Endothelial cell of umbilical vein (primary cell): ENCODE results near the gene BTBD2. TPM values are rescaled to one million over a fixed set of nuclear protein-coding genes. Genes with fewer than 3 reads are reported as not detected.

Source experiments
- BruUV-seq: library from RNA; stranded (reverse); fragments of 400-500 nt; replicated peaks from 2 replicates; lab custom pipeline; 2021; lab: Mats Ljungman, UMichigan
- CTCF ChIA-PET: fragments of 300-600, 350-600 bp; sonication (Branson Sonifier 250); formaldehyde crosslinking; loops from one replicate; lab custom pipeline; 2021; ENCODE audit warnings: antibody characterized with exemption, inconsistent platforms; lab: Charles Lee
- POLR2A ChIA-PET: fragments of 300-600, 350-600 bp; sonication (Branson Sonifier 250); formaldehyde crosslinking; loops from one replicate; lab custom pipeline; 2021; ENCODE audit warnings: antibody characterized with exemption, inconsistent platforms; lab: Charles Lee
- DNase-seq: peaks from one replicate; pipeline ENCODE4 v3.0.0-alpha.2; 2011; ENCODE audit warnings: low read depth, low spot score
- FAIRE-seq: peaks from 2 replicates; lab custom pipeline; 2011; peaks lifted over from hg19 to GRCh38; lab: Jason Lieb, UNC
- H2AFZ ChIP-seq: 2 replicates; pipeline ENCODE4 v1.6.0; 2012; ENCODE audit warnings: low read depth, low read length, control low read depth, inconsistent platforms
- H3K27ac ChIP-seq: 2 replicates; pipeline ENCODE4 v1.5.1; 2011; ENCODE audit warnings: low read depth, mild to moderate bottlenecking, control low read depth, low read length, moderate library complexity; ENCODE audit not compliant: insufficient read depth
- H3K27me3 ChIP-seq, 2 experiments: 2 replicates each; pipeline versions ENCODE4 v1.6.0 to v1.6.1; 2011; ENCODE audit warnings: low read length in 2 of 2, mixed read lengths in 1 of 2; ENCODE audit not compliant: control insufficient read depth in 2 of 2, insufficient read depth in 2 of 2
- H3K36me3 ChIP-seq, 2 experiments: 2 replicates in 1 of 2; 3 replicates in 1 of 2; pipeline ENCODE4 v1.5.1; 2011; ENCODE audit warnings: low read length in 2 of 2, mild to moderate bottlenecking in 1 of 2, moderate library complexity in 1 of 2; ENCODE audit not compliant: control insufficient read depth in 2 of 2, insufficient read depth in 2 of 2; ENCODE audit errors: extremely low read depth in 1 of 2
- H3K4me1 ChIP-seq: 3 replicates; pipeline ENCODE4 v1.5.1; 2011; ENCODE audit warnings: mild to moderate bottlenecking, low read length; ENCODE audit not compliant: control insufficient read depth, insufficient read depth; ENCODE audit errors: extremely low read depth
- H3K4me2 ChIP-seq: 2 replicates; pipeline ENCODE4 v1.6.1; 2011; ENCODE audit warnings: low read length, control low read depth, mixed read lengths; ENCODE audit not compliant: insufficient read depth
- H3K4me3 ChIP-seq, 3 experiments: fragments of 200-600 bp in 1 of 3; sonication (generic), shearing (Covaris generic) in 1 of 3; replicated peaks in 1 of 3; 2 replicates each; pipeline ENCODE4 v1.5.1; 2011 to 2016; ENCODE audit warnings: control low read depth in 3 of 3, low read length in 3 of 3, mild to moderate bottlenecking in 2 of 3, inconsistent platforms in 1 of 3, low read depth in 1 of 3, moderate library complexity in 1 of 3; ENCODE audit not compliant: insufficient read depth in 1 of 3
- H3K79me2 ChIP-seq: 2 replicates; pipeline ENCODE4 v1.6.0; 2012; ENCODE audit warnings: low read length, inconsistent platforms; ENCODE audit not compliant: control insufficient read depth, insufficient read depth
- H3K9ac ChIP-seq: replicated peaks from 2 replicates; pipeline ENCODE3; 2011; ENCODE audit warnings: low read length, control low read depth; ENCODE audit not compliant: insufficient read depth; ENCODE audit errors: extremely low read depth
- H3K9me1 ChIP-seq: replicated peaks from 3 replicates; pipeline ENCODE4 v1.6.0; 2011; ENCODE audit warnings: mild to moderate bottlenecking, low read length; ENCODE audit not compliant: control insufficient read depth, insufficient read depth; ENCODE audit errors: extremely low read depth
- H3K9me3 ChIP-seq: replicated peaks from 2 replicates; pipeline ENCODE4 v1.5.1; 2012; ENCODE audit warnings: low read length, inconsistent platforms; ENCODE audit not compliant: control insufficient read depth, insufficient read depth
- H4K20me1 ChIP-seq: replicated peaks from 2 replicates; pipeline ENCODE3; 2011; ENCODE audit warnings: mild to moderate bottlenecking, low read length; ENCODE audit not compliant: control insufficient read depth, insufficient read depth; ENCODE audit errors: extremely low read depth
- CTCF ChIP-seq, 2 donors: IDR thresholded peaks; 1 replicate in 1 of 2; 2 replicates in 1 of 2; pipeline ENCODE4 v1.5.1; 2011; ENCODE audit warnings: low read length in 2 of 2, mild to moderate bottlenecking in 2 of 2, moderate library complexity in 2 of 2, control low read depth in 1 of 2, inconsistent platforms in 1 of 2, low read depth in 1 of 2; ENCODE audit not compliant: insufficient read depth in 1 of 2; ENCODE audit errors: extremely low read depth in 1 of 2
- EZH2 ChIP-seq: IDR thresholded peaks from 2 replicates; pipeline ENCODE4 v1.6.1; 2012; ENCODE audit warnings: borderline replicate concordance, low read depth, mild to moderate bottlenecking, moderate library complexity, low read length, inconsistent platforms; ENCODE audit not compliant: severe bottlenecking
- FOS ChIP-seq: IDR thresholded peaks from 2 replicates; pipeline ENCODE4 v1.6.1; 2011; ENCODE audit warnings: mild to moderate bottlenecking, low read length, moderate library complexity, borderline replicate concordance; ENCODE audit not compliant: insufficient read depth
- GATA2 ChIP-seq: IDR thresholded peaks from 2 replicates; pipeline ENCODE4 v1.7.0; 2011; ENCODE audit warnings: low read depth, mild to moderate bottlenecking, moderate library complexity, mixed read lengths, low read length; ENCODE audit not compliant: insufficient read length, insufficient read depth
- JUN ChIP-seq: IDR thresholded peaks from 2 replicates; pipeline ENCODE4 v1.6.1; 2011; ENCODE audit warnings: borderline replicate concordance, low read depth; ENCODE audit not compliant: insufficient read length, insufficient read depth
- MYC ChIP-seq: IDR thresholded peaks from one replicate; pipeline ENCODE4 v1.6.1; 2011; ENCODE audit warnings: mild to moderate bottlenecking, low read depth, low read length
- POLR2A ChIP-seq: IDR thresholded peaks from 2 replicates; pipeline ENCODE4 v1.6.1; 2012; ENCODE audit warnings: low read depth, mild to moderate bottlenecking, control low read depth, low read length
- POLR2AphosphoS5 ChIP-seq: IDR thresholded peaks from 2 replicates; pipeline ENCODE4 v1.6.1; 2012; ENCODE audit warnings: low read depth, mild to moderate bottlenecking, control low read depth, low read length, moderate library complexity; ENCODE audit not compliant: insufficient read depth
- dilution Hi-C: fragments of 300-500 bp; cut with MboI; formaldehyde crosslinking; loops from one replicate; pipeline ENCODE4 v1.15.0; 2019; ENCODE audit warnings: low sequenced_read_pairs; ENCODE audit not compliant: extremely low pct_ligation_motif_present
- intact Hi-C: fragments of 100-400 bp; cut with micrococcal nuclease; formaldehyde crosslinking; loops from one replicate; pipeline ENCODE4 v1.10.0; 2022
- polyA plus RNA-seq, 4 experiments: library from polyadenylated mRNA; depleted of rRNA in 3 of 4; stranded (reverse) in 3 of 4; unstranded in 1 of 4; fragments of >200 nt; gene quantifications; 2 replicates each; pipeline versions ENCODE4 v1.2.1 to v1.2.3, GENCODE V29; 2011 to 2012; ENCODE audit warnings: missing spikeins in 1 of 4
- total RNA-seq: library from RNA; stranded (reverse); gene quantifications from 2 replicates; pipeline ENCODE4 v1.2.3, GENCODE V29; 2021
- TF ChIP-seq, protein P1 (sequence below): IDR thresholded peaks from 2 replicates; pipeline ENCODE4 v1.6.1; 2011; ENCODE audit not compliant: insufficient read depth, insufficient read length

The BTBD2 gene
- total and polyA plus RNA-seq, 2 donors (not counting 3 experiments of a cell fraction or from before 2014, with no cell fraction given), result 59.2 to 78.2 TPM

GRCh38 chr19:2062389-2062729 lies 46.8 kb upstream of the BTBD2 start:
- no TSS peak for BruUV-seq
- Histone ChIP-seq H4K20me1 (no peaks in the 10 kb centered on the region), H3K27me3 (no peaks in the 10 kb centered on the region), H2AFZ (no peak overlapping the region), H3K79me2 (no peaks in the 10 kb centered on the region), H3K9ac (no peak overlapping the region), H3K4me2 (peak overlapping the region; percentile 82), H3K36me3 (no peaks in the 10 kb centered on the region), H3K4me1 (peaks cover 25% of the 10 kb centered on the region), H3K9me3 (no peaks in the 10 kb centered on the region), H3K27ac (no peak overlapping the region), H3K9me1 (no peaks in the 10 kb centered on the region), H3K4me3 (no peak overlapping the region)
- FAIRE-seq (no peak), DNase-seq (no peak)
- CTCF ChIA-PET, result interaction anchor here (0.6 to 1.5 kb wide), 4 partner anchors 8 to 285 kb away, joined by 3 to 4 read pairs (median 4); no protein-coding TSS in a partner anchor
- POLR2A ChIA-PET, result no interaction called here
- intact Hi-C loops (no loop called here), dilution Hi-C loops (no loop called here)
- TF ChIP-seq MYC, result no peak
- no peak for TF ChIP-seq CTCF (IDR thresholded peaks at IDR 0.05; ENCODE audit: extremely low read depth in 1 of 2, insufficient read depth in 1 of 2, low read depth in 1 of 2, low read length in 2 of 2)
- TF ChIP-seq POLR2A, result no peak
- no peak for TF ChIP-seq EZH2
- TF ChIP-seq, protein P1, sequence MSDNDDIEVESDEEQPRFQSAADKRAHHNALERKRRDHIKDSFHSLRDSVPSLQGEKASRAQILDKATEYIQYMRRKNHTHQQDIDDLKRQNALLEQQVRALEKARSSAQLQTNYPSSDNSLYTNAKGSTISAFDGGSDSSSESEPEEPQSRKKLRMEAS, result no peak
- no peak for TF ChIP-seq GATA2
- no peak for TF ChIP-seq POLR2AphosphoS5
- no peak for TF ChIP-seq FOS
- TF ChIP-seq JUN, result no peak
